GM18505 (cell line): ENCODE data around the gene MMP21.

Experiments
- ATAC-seq: cut with Tn5 transposase; IDR thresholded peaks from one replicate; pipeline ENCODE4 v1.9.1; 2021; ENCODE audit not compliant: unreplicated experiment
- POLR2A ChIP-seq: IDR thresholded peaks from 4 replicates; pipeline ENCODE4 v1.6.1; 2011; ENCODE audit warnings: borderline replicate concordance; ENCODE audit not compliant: insufficient read depth, insufficient read length; ENCODE audit errors: extremely low read depth

The MMP21 gene

GRCh38 chr10:125779403-125780327 is 4.0 kb upstream of the MMP21 start:
- no peak for ATAC-seq
- no peak for TF ChIP-seq POLR2A

GRCh38 chr10:125778556-125778955 is 2.9 kb upstream of the MMP21 start:
- no peak for ATAC-seq
- TF ChIP-seq POLR2A, result no peak

- ATAC-seq, result no peak
Observed at GRCh38 chr10:125777806-125778205, 2.2 kb upstream of the MMP21 start.

GRCh38 chr10:125774581-125775191 is 935 bp downstream of the MMP21 start:
- no peak for TF ChIP-seq POLR2A
- ATAC-seq, result no peak

More at GRCh38 chr10:125777806-125778205, 2.2 kb upstream of the MMP21 start:
- no peak for TF ChIP-seq POLR2A

- no peak for ATAC-seq
- no peak for TF ChIP-seq POLR2A
Observed at GRCh38 chr10:125773687-125774543, 1.7 kb downstream of the MMP21 start.

- no peak for TF ChIP-seq POLR2A
- no peak for ATAC-seq
Observed at GRCh38 chr10:125772864-125773180, 2.8 kb downstream of the MMP21 start.

GRCh38 chr10:125772112-125772863 is 3.3 kb downstream of the MMP21 start:
- no peak for TF ChIP-seq POLR2A
- no peak for ATAC-seq

GRCh38 chr10:125770844-125771243 is 4.8 kb downstream of the MMP21 start:
- no peak for ATAC-seq
- no peak for TF ChIP-seq POLR2A

GRCh38 chr10:125769175-125769574 is 6.4 kb downstream of the MMP21 start:
- no peak for TF ChIP-seq POLR2A
- ATAC-seq, result no peak

GRCh38 chr10:125768219-125768855 is 7.3 kb downstream of the MMP21 start:
- ATAC-seq, result no peak
- no peak for TF ChIP-seq POLR2A

- TF ChIP-seq POLR2A, result no peak
- ATAC-seq, result no peak
Observed at GRCh38 chr10:125766511-125766910, 9.1 kb downstream of the MMP21 start.

- ATAC-seq, result no peak
- no peak for TF ChIP-seq POLR2A
Observed at GRCh38 chr10:125765835-125766234, 9.8 kb downstream of the MMP21 start.
